RWPE2 (cell line): ENCODE measurements around the gene LZTR1.
"Not testable (repeated sequence)": the region's sequence is repeated elsewhere in the genome, so short reads cannot be mapped to it uniquely, and the experiment has no call there.

ENCODE experiments used
- ATAC-seq: fragments of 200-7000 bp; cut with Tn5 transposase; 3 replicates; pipeline ENCODE4 v1.9.1; 2021; ENCODE audit warnings: low read depth
- DNase-seq: peaks from one replicate; pipeline ENCODE4 v3.0.0-alpha.2; 2020; ENCODE audit warnings: low spot score
- H3K27ac ChIP-seq: fragments of 450-650 bp; 2 replicates; pipeline ENCODE4 v1.5.1; 2017; ENCODE audit warnings: mild to moderate bottlenecking; ENCODE audit not compliant: poor library complexity, severe bottlenecking
- H3K27me3 ChIP-seq: fragments of 250-450 bp; sonication (Bioruptor Pico); 2 replicates; pipeline ENCODE4 v1.5.1; 2021; ENCODE audit warnings: mild to moderate bottlenecking, moderate library complexity; ENCODE audit not compliant: insufficient read depth, poor library complexity, severe bottlenecking
- H3K36me3 ChIP-seq: fragments of 250-450 bp; sonication (Bioruptor Pico); 2 replicates; pipeline ENCODE4 v1.5.1; 2020; ENCODE audit warnings: low read depth, mild to moderate bottlenecking, moderate library complexity
- H3K4me1 ChIP-seq: fragments of 250-450 bp; sonication (Bioruptor Pico); 2 replicates; pipeline ENCODE4 v1.5.1; 2021; ENCODE audit warnings: mild to moderate bottlenecking, moderate library complexity; ENCODE audit not compliant: insufficient read depth, poor library complexity, severe bottlenecking
- H3K4me3 ChIP-seq: fragments of 250-450 bp; sonication (Bioruptor Pico); 2 replicates; pipeline ENCODE4 v1.5.1; 2021; ENCODE audit warnings: mild to moderate bottlenecking, moderate library complexity; ENCODE audit not compliant: severe bottlenecking
- H3K9me3 ChIP-seq: fragments of 250-450 bp; sonication (Bioruptor Pico); 2 replicates; pipeline ENCODE4 v1.5.1; 2021; ENCODE audit warnings: mild to moderate bottlenecking, moderate library complexity; ENCODE audit not compliant: severe bottlenecking
- TF ChIP-seq, protein P1 (sequence below): fragments of 450-650 bp; IDR thresholded peaks from one replicate; pipeline ENCODE4 v1.5.1; 2017; ENCODE audit warnings: mild to moderate bottlenecking, moderate library complexity; ENCODE audit not compliant: poor library complexity, severe bottlenecking

LZTR1 gene

DNA sequence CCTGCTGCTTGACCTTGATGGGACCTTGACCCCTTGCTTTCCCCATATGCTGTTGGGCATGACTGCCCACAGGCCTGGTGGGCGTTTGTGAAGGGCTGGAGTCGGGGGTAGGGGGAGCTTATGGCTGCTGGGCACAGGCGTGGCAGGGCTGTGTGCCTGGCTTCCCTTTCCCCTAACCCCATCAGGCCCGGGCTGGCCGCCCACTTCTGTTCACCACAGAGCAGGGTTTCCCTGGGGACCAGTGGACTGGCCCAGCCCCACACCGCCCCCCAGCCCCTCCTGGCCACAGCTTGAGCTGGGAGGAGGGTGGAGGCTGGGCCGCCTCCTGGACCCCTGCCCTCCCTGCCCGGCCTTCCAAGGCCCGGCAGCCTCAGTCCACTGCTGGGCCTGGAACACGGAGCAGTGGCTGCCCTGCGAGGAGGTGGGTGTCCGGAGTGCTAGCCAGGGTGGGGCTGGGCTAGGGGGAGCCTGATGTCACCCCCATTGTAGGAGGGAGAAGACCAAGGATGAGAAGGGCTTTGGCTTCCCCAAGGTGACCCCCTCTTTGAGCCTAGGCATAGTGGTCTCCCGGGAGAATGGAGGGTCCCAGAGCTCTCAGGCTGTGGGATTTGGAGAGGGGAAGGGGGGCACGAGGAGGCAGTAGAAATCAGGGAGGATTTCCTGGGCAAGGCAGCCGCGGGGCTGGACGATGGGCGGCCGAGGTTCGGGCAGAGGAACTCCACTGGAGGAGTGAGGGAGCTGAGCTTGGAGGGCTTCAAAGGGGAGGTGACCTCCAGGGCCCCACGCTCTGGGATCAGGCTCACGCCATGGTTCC lies 15.0 kb upstream of the LZTR1 start, which contains the start of gene AIFM3:
AIFM3 (plus strand) TSS at position 373 of the 814 bp plus-strand sequence. CDS start 690 bp downstream, outside the sequence.
- H3K27ac ChIP-seq = no peak within 1 kb of the TSS
- no peaks in the 10 kb centered on the region for H3K27me3 ChIP-seq
- ATAC-seq (no peak), DNase-seq (no peak)
- H3K4me1 ChIP-seq = no peaks in the 10 kb centered on the region
- H3K4me3 ChIP-seq = no peak within 1 kb of the TSS
- no peaks in the 10 kb centered on the region for H3K36me3 ChIP-seq
- TF ChIP-seq, protein P1, sequence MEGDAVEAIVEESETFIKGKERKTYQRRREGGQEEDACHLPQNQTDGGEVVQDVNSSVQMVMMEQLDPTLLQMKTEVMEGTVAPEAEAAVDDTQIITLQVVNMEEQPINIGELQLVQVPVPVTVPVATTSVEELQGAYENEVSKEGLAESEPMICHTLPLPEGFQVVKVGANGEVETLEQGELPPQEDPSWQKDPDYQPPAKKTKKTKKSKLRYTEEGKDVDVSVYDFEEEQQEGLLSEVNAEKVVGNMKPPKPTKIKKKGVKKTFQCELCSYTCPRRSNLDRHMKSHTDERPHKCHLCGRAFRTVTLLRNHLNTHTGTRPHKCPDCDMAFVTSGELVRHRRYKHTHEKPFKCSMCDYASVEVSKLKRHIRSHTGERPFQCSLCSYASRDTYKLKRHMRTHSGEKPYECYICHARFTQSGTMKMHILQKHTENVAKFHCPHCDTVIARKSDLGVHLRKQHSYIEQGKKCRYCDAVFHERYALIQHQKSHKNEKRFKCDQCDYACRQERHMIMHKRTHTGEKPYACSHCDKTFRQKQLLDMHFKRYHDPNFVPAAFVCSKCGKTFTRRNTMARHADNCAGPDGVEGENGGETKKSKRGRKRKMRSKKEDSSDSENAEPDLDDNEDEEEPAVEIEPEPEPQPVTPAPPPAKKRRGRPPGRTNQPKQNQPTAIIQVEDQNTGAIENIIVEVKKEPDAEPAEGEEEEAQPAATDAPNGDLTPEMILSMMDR = no peak
- H3K9me3 ChIP-seq = no peaks in the 10 kb centered on the region

DNA sequence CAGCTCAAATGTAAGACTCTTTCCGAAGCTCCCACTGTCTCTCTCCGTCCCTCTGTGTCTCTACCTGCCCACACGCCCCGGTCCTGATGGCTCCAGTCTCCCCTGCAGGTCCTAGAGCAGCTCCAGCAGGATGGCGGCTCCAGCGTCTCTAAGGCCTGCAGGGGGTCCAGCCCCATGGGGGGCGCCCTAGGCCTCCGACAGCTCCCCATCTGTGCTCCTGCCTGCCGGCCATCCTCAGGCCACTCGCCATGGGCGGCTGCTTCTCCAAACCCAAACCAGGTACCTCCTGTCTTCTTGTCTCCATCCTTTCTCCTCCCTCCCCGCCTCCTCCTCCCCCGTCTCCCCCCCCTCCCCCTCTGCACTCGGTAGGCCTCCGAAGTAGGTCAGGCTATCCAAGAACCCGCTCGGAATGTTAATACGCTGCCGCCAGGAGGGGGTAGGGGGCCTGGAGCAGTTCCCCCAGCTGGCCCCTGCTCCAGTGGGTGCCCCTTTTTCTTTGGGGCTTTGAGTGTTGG lies 14.3 kb upstream of the LZTR1 start:
- DNase-seq = no peak

DNA sequence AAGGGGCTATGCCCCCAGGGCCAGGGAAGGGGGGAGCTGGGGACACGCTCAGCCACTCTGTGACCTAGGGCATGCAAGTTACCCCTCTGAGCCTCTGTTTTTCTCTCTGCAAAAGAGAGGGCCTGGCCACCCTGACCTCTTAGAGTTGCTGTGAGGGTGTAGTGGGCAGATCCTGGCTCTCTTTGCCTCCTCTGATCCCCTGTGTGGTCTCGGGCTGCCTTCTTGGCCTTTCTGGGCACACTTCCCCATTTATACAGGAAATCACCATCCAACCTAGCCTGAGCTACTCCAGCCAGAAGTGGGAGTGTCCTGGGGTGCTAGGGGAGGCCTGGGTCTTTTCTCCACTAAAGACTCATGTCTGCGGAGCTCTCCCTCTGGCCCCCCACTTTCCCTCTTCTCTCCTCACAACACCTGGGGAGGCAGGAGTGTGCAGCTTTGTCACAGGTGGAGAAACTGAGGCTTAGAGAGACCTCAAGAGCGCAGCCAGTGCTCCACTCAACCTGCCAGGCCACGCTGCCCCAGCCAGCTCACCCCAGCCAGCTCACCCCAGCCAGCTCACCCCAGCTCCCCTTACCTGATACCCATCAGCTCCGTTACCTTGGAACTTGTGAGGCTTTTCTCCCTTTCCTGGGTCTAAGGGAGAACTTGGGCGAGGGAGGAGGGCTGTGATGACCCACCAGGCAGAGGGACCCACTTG lies 13.7 kb upstream of the LZTR1 start:
- H3K27me3 ChIP-seq = no peaks in the 10 kb centered on the region
- no peaks in the 10 kb centered on the region for H3K4me1 ChIP-seq
- TF ChIP-seq, protein P1 = no peak
- DNase-seq = no peak
- H3K9me3 ChIP-seq = no peaks in the 10 kb centered on the region
- no peak overlapping the region for H3K4me3 ChIP-seq
- ATAC-seq = no peak
- H3K27ac ChIP-seq = no peak overlapping the region
- no peaks in the 10 kb centered on the region for H3K36me3 ChIP-seq

More for the DNA sequence above, 14.3 kb upstream of the LZTR1 start:
- TF ChIP-seq, protein P1 = no peak
- no peaks in the 10 kb centered on the region for H3K9me3 ChIP-seq
- no peak overlapping the region for H3K4me3 ChIP-seq
- H3K4me1 ChIP-seq = no peaks in the 10 kb centered on the region
- H3K27me3 ChIP-seq = no peaks in the 10 kb centered on the region
- ATAC-seq = no peak
- H3K27ac ChIP-seq = no peak overlapping the region
- H3K36me3 ChIP-seq = no peaks in the 10 kb centered on the region

DNA sequence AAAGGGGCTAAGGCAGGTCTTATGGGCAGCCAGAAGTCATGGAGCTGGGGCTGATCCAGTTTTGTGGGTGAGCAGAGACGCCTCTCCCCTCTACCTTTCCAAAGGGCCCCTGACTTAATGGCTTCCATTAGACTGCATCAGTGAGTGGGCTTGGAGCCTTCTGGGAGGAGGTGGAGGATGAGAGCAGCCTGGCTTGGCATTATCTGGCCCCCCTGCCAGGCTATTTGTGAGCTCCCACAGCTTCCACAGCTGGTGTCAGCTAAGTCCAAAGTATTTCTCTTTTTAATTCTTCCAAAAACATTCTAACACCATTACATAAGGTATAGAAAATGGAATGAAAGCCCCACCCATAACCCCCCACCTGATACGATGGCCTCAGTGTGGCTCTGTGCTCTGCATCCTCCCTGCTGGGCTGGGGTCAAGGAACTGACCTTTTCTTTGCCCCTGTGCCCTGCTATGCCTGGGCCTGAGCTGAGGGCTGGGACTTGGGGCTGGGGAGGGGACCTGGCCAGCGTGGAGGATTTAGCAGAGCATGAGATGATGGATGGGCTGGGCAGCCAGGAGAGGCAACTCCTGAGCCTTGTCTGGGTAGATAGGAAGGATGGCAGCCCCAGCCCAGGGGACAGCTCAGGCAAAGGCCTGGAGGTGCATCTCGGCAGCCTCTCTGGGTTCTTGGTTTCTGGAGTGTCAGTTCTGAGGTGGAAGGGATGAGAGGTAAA lies 11.0 kb upstream of the LZTR1 start:
- H3K27ac ChIP-seq = no peak overlapping the region
- H3K27me3 ChIP-seq = no peaks in the 10 kb centered on the region
- no peak overlapping the region for H3K4me3 ChIP-seq
- TF ChIP-seq, protein P1 = no peak
- H3K36me3 ChIP-seq = no peaks in the 10 kb centered on the region
- no peaks in the 10 kb centered on the region for H3K9me3 ChIP-seq
- ATAC-seq (no peak), DNase-seq (no peak)
- no peaks in the 10 kb centered on the region for H3K4me1 ChIP-seq

DNA sequence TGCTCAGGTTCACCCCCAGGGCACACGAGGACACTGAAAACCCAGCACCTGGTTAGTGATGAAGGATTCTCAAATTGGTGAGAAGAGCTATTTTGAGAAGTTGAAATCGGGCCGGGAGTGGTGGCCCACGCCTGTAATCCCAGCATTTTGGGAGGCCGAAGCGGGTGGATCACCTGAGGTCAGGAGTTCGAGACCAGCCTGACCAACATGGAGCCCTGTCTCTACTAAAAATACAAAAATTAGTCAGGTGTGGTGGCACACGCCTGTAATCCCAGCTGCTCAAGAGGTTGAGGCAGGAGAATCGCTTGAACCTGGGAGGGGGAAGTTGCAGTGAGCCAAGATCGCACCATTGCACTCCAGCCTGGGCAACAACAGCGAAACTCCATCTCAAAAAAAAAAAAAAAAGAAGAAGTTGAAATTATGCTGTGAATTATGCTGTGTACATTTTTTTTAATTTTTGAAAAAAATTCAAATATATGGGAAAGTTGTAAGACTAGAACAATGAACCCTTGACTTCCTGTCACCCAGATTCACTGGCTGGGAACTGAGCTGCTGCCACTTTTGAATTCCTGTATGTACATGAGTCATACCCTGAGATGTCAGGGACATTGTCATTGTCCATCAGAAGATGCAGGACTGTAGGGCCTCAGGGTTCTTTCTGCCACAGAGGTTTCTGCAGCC lies 9.9 kb upstream of the LZTR1 start:
- not testable (repeated sequence) for H3K4me1 ChIP-seq, DNase-seq, H3K27me3 ChIP-seq, ATAC-seq, H3K9me3 ChIP-seq, H3K4me3 ChIP-seq, H3K27ac ChIP-seq, H3K36me3 ChIP-seq
